Measurements from ENCODE around the gene ACOX1.

The ACOX1 gene

DNA sequence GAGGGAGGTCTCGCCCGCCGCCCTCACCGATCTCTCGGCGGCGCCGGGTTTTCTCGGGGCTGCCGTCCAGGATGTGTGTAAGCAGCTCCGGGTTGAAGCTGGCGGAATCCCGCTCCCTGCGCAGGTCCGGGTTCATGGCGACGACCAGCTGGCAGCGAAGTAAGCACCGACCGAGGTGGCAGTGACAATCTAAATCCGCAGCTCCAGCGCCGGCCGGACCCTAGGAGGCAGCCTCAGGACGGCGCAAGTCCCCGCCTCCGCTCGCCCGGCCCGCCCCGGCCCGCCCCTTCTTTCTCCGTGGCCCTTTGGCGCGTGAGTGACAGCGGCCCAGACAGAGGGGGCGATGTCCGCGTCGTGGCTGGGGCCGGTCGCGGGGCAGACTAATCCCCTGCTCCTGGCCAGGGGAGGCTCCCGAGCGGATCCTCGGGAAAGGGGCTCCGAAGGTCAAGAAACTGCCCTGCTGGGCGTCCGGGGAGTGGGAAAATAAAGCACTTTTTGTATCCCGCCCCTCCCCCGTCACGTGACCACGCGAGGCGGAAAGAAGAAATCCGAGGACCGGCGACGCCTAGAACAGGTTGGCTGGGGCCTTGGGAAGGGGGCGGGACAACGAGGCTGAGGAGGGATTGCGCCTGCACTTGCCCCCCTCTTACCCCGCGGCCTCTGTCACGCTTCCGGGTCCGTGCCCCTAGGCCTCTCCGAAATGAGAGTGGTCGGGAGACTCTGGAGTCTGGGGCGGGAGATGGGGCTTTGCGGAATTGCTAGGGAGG, at the start of gene ACOX1, which contains the start of gene TEN1:
Gene ACOX1 (minus strand): TSS at position 229 of the 767 bp plus-strand sequence. CDS start 93 bp downstream, at position 136.
Gene TEN1 (plus strand): TSS at position 303 of the 767 bp plus-strand sequence. CDS start 6,953 bp downstream, outside the sequence.
- DNase-seq: peak; percentile 94

DNA sequence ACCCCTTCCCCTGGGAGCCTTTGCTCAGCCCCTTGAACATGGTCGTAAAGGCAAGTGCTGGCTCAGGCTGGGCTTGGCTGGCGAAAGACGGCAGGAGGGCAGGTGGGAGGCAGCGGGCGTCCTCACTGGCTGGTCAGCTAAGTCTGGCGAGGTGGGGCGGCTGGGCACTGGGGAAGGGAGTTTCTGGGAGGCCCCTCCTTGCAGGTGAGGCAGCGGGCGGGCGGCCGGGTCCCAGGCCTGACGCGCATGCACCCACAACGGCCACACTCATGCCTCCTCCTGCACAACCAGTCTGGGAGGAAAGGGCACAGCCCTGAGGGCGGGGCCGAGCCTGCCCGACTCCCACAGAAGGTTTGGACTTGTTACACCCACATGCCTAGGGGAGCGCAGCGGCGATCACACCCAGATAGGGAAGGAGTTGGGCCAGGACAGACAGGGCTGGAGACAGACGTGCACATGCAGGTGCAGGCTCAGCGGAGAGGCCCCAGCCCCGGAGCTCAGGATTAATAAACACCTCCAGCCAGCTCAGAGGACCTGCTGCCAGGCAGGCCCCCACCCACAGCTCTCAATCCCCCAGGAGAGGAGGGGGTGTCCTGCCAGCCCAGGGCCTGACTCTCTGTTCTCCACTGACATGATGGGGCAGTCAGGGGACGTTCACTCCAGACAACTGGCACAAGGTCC, 48.3 kb upstream of the ACOX1 start, which contains the start of gene EVPL:
Gene EVPL (minus strand): TSS at position 148 of the 681 bp plus-strand sequence. CDS start 108 bp downstream, at position 40.
- no peak for DNase-seq

DNA sequence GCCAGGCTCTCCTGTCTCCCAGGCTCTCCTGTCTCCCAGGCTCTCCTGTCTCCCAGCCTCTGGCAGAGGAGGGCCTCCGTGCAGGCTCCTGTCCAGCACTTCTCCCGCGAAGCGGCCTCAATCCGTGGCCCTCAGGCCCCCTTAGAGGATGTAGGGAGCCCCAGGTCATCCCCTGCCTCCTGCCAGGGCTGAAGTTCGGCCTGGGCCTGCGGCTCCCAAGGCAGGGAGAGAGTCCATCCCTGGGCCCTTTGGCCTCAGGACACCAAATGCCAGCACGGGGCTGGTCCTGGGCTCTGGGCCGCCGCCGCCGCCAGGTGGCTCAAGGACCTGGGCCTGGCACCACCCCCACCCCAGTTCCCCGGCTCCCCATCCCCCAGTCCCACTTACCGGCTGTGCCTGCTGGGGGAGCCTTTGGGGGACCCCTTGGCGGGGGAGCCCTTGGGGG, 47.8 kb upstream of the ACOX1 start:
- DNase-seq: no peak

GRCh38 chr17:76025294-76025693, 46.3 kb upstream of the ACOX1 start:
- DNase-seq: no peak

DNA sequence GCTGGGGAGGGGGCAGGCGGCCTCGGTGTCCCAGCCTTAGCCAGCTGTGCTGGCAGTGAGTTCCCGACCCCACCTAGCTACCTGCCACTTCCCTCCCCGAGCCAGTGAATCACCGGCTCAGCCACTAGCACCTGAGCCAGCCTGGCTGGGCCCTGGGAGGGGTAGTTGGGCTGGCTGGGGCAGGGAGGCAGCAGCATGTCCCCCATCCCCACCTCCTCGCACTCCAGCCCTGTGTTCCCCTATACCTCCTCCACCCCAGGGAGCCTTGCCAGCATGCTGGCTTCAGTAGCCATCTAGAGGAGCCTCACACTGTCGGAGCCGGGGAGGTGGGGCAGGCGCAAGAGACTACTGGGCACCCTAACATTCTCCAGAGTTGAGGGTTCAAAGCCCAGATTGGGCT, 45.4 kb upstream of the ACOX1 start:
- no peak for DNase-seq

DNA sequence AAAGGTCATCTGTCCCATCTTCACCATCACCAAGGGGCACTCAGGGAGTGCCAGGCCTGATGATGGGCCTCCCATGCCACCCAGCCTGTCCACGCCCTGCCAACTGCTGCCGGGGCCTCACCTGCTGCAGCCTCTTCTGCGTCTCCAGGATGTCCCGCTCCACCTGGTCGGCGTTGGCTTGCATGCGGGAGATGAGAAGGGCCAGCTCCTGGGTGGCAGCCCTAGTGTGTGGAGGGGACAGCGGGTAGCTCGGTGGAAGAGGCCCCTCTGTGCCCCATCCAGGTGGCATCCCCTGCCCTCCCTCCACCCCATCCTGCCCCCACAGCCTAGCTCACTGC, 44.9 kb upstream of the ACOX1 start:
- DNase-seq: no peak

GRCh38 chr17:76022973-76023899, 44.3 kb upstream of the ACOX1 start:
- DNase-seq: no peak

DNA sequence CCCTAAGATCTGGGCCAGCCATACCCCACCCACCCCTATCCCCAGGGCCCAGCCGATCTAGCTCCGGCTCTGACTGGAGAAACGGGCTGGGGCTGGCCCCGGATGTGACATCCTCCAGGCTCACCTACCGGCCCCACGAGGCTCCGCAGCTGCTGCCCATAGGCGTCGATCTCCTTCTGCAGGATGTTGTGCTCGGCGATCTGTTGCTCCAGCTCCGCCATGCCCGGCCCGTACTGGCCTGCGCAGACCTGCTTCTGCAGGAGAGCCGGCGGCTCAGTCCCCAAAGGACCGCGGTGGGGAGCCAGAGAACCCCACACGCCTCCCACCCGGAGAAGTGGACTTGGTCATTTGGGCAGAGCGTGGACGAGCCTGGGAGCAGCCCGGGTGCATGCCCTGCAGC, 43.3 kb upstream of the ACOX1 start:
- no peak for DNase-seq

- DNase-seq: no peak
Observed at GRCh38 chr17:76019833-76020467, 41.0 kb upstream of the ACOX1 start.

DNA sequence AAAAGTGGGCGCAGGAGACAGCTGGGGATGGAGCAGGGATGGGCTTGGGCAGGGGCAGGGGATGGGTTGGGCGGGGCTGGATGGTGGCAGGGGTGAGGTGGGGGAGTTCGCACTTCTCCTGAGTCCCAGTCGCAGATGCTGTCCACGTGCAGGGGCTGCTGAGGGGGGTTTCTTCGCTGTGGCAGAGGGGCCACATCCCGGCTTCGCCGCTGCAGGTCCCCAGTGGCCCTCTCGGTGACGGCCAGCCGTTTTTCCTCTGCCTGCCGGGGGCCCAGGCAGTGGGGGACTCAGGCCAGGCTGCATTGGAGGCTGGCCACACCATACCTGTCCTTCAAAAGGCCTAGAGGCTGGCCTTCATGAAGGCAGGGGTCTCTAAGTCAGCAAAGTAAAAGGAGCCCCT, 39.8 kb upstream of the ACOX1 start:
- DNase-seq: no peak

GRCh38 chr17:76018340-76018680, 39.3 kb upstream of the ACOX1 start:
- no peak for DNase-seq

GRCh38 chr17:76017481-76018339, 38.7 kb upstream of the ACOX1 start:
- DNase-seq: no peak

DNA sequence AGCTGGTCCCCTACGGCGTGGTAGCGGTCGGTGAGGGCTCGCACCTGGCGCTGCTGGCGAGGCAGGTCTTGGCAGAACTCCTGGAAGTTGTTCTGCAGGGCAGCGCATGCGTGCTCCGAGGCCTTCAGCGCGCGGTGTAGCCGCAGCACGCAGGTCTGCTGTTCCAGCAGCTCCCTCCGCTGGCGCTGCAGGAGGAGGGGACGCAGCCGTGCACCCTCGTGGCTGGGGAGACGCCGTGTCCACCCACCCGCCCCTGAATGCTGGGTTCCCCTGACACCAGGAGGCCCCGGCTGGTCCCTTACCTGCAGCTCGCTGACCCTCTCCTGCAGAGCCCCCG, 35.9 kb upstream of the ACOX1 start:
- no peak for DNase-seq

DNA sequence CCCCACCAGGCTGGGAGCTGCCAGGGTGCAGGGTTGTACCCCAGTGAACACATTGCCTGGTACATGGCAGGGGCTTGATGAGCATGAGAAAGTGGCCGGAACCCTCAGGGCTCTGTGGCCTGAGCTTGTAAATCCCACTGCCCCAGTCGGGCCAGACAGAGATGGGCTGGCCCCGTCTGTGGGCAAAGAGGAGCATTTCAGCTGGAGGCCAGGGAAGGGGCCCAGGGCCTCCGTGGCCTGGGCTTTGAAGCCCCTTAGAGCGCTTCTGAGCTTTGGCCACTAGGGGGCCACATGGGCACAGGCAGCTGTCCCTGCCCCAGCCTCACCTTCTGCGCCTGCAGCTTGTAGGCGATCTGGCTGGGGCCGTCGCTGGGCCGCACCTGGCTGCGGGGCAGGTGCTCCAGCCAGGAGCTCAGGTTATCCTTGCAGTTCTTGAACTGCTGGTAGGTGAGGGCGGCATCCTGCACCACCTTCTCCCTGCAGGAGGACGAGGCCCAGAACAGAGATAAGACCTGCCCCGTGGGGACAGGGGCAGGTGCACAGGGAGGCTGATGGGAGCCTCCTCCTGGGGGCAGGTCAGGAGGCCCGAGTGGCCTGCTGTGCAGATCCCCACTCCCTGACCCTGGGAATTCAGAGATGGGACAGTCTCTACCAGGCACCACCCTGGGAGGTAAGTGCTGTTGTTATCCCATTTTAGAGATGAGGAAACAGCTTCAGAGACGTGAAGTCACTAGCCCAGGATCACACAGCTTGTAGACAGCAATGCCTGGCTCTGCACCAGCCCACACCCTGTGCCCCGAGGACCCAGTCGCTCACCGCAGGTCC, 35.3 kb upstream of the ACOX1 start:
- DNase-seq: peak; percentile 62

DNA sequence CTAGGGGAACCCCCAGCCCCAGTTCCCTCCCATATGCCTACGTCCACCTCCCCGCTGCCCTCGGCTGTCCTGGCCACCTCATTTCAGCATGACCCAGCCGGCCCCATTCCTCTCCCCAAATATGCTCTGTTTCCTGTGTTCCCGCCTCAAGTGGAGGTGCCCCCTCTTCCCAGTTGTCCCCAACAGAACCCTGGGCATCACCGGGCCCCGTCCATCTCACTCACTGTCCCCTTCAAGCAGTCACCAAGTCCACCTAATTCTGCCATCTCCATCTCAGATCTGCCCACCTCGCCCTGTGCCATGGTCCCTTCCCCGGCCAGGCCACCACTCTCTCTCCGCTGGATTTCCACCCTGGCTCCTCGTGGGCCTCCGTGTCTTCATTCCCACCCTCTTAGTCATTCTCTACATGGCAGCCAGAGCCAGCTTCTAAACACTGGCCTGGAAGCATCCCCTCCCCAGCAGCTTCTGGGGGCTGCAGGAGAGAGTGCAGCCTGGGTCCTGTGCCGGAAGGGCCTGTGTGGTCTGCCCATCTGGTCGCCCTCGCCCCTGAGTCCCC, 34.5 kb upstream of the ACOX1 start:
- no peak for DNase-seq

- DNase-seq: no peak
Observed at GRCh38 chr17:76011951-76012350, 33.0 kb upstream of the ACOX1 start.

- DNase-seq: no peak
Observed at GRCh38 chr17:76009969-76010661, 31.1 kb upstream of the ACOX1 start.

- no peak for DNase-seq
Observed at GRCh38 chr17:76009447-76009846, 30.5 kb upstream of the ACOX1 start.

- DNase-seq: no peak
Observed at GRCh38 chr17:76008630-76009425, 29.9 kb upstream of the ACOX1 start.
